KMS-11 (cell line): ENCODE measurements around the gene ACTL6B.

ENCODE experiments used
- H2AFZ ChIP-seq: fragments of 200-600 bp; sonication (generic); 2 replicates; pipeline ENCODE4 v1.6.1; 2016; ENCODE audit warnings: antibody characterized with exemption, mixed run types, low read depth
- H3K27ac ChIP-seq: fragments of 200-600 bp; sonication (generic); 2 replicates; pipeline ENCODE4 v1.6.1; 2016; ENCODE audit warnings: mild to moderate bottlenecking, mixed run types
- H3K27me3 ChIP-seq: fragments of 200-600 bp; sonication (generic); 2 replicates; pipeline ENCODE4 v1.6.1; 2017; ENCODE audit warnings: mild to moderate bottlenecking, low read depth, mixed run types, moderate library complexity; ENCODE audit not compliant: insufficient read depth
- H3K36me3 ChIP-seq: fragments of 200-600 bp; sonication (generic); 2 replicates; pipeline ENCODE4 v1.6.1; 2017; ENCODE audit warnings: mild to moderate bottlenecking, mixed run types; ENCODE audit not compliant: insufficient read depth
- H3K4me1 ChIP-seq: fragments of 200-600 bp; sonication (generic); 2 replicates; pipeline ENCODE4 v1.6.1; 2016; ENCODE audit warnings: mild to moderate bottlenecking, low read depth, mixed run types; ENCODE audit not compliant: poor library complexity, severe bottlenecking
- H3K4me2 ChIP-seq: fragments of 200-600 bp; sonication (generic); 2 replicates; pipeline ENCODE4 v1.7.0; 2016; ENCODE audit warnings: mild to moderate bottlenecking, mixed run types
- H3K4me3 ChIP-seq: fragments of 200-600 bp; sonication (generic); IDR thresholded peaks from 2 replicates; pipeline ENCODE4 v1.6.1; 2017; ENCODE audit warnings: low read depth, low read length, mixed read lengths; ENCODE audit not compliant: insufficient read depth
- H3K79me2 ChIP-seq: fragments of 200-600 bp; sonication (generic); 2 replicates; pipeline ENCODE4 v1.6.1; 2016; ENCODE audit warnings: low read depth, mixed run types; ENCODE audit not compliant: insufficient read depth
- H3K9ac ChIP-seq: fragments of 200-600 bp; sonication (generic); 2 replicates; pipeline ENCODE4 v1.6.1; 2016; ENCODE audit warnings: mild to moderate bottlenecking, mixed run types
- H4K20me1 ChIP-seq: fragments of 200-600 bp; sonication (generic); 2 replicates; pipeline ENCODE4 v1.6.1; 2016; ENCODE audit warnings: mild to moderate bottlenecking, mixed run types; ENCODE audit not compliant: insufficient read depth
- TF ChIP-seq, protein P1 (sequence below): fragments of 200-600 bp; sonication (generic); conservative IDR thresholded peaks from 2 replicates; pipeline ENCODE4 v1.6.1; 2017; ENCODE audit warnings: low read depth, mild to moderate bottlenecking, antibody characterized with exemption, low read length, moderate library complexity, mixed read lengths

The ACTL6B gene

GRCh38 chr7:100620239-100620638 is 36.0 kb downstream of the ACTL6B start:
- Histone ChIP-seq H2AFZ (no peak overlapping the region), H3K27ac (no peak overlapping the region), H4K20me1 (no peaks in the 10 kb centered on the region), H3K4me1 (no peaks in the 10 kb centered on the region), H3K27me3 (peaks cover 62% of the 10 kb centered on the region), H3K9ac (no peak overlapping the region), H3K4me2 (no peak overlapping the region), H3K4me3 (no peak overlapping the region), H3K36me3 (no peaks in the 10 kb centered on the region), H3K79me2 (no peaks in the 10 kb centered on the region)
- TF ChIP-seq, protein P1, sequence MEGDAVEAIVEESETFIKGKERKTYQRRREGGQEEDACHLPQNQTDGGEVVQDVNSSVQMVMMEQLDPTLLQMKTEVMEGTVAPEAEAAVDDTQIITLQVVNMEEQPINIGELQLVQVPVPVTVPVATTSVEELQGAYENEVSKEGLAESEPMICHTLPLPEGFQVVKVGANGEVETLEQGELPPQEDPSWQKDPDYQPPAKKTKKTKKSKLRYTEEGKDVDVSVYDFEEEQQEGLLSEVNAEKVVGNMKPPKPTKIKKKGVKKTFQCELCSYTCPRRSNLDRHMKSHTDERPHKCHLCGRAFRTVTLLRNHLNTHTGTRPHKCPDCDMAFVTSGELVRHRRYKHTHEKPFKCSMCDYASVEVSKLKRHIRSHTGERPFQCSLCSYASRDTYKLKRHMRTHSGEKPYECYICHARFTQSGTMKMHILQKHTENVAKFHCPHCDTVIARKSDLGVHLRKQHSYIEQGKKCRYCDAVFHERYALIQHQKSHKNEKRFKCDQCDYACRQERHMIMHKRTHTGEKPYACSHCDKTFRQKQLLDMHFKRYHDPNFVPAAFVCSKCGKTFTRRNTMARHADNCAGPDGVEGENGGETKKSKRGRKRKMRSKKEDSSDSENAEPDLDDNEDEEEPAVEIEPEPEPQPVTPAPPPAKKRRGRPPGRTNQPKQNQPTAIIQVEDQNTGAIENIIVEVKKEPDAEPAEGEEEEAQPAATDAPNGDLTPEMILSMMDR = no peak

DNA sequence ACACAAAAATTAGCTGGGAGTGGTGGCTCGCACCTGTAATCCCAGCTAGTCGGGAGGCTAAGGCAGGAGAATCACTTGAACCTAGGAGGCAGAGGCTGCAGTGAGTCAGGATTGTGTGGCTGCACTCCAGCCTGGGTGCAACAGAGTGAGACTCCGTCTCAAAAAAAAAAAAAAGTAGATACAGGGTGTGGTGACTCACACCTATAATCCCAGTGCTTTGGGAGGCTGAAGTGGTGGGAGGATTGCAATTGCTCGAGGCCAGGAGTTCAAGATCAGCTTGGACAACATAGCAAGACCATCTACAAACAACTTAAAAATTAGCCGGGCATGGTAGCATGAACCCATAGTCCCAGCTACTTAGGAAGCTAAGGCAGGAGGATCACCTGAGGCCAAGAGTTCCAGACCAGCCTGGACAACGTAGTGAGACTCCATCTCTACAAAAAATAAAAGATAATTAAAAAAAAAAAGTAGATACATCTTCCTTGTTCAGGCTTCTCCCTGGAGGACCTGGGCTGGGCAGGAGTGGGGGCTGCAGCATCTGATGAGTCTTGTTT is 41.9 kb downstream of the ACTL6B start:
- H3K27me3 ChIP-seq = peaks cover 19% of the 10 kb centered on the region
- no peak overlapping the region for H3K4me2 ChIP-seq
- no peak overlapping the region for H3K9ac ChIP-seq
- H3K36me3 ChIP-seq = no peaks in the 10 kb centered on the region
- no peak overlapping the region for H3K27ac ChIP-seq
- no peak overlapping the region for H2AFZ ChIP-seq
- no peak overlapping the region for H3K4me3 ChIP-seq
- H3K79me2 ChIP-seq = no peaks in the 10 kb centered on the region
- TF ChIP-seq, protein P1 = no peak
- peaks cover 5% of the 10 kb centered on the region for H3K4me1 ChIP-seq
- no peaks in the 10 kb centered on the region for H4K20me1 ChIP-seq

DNA sequence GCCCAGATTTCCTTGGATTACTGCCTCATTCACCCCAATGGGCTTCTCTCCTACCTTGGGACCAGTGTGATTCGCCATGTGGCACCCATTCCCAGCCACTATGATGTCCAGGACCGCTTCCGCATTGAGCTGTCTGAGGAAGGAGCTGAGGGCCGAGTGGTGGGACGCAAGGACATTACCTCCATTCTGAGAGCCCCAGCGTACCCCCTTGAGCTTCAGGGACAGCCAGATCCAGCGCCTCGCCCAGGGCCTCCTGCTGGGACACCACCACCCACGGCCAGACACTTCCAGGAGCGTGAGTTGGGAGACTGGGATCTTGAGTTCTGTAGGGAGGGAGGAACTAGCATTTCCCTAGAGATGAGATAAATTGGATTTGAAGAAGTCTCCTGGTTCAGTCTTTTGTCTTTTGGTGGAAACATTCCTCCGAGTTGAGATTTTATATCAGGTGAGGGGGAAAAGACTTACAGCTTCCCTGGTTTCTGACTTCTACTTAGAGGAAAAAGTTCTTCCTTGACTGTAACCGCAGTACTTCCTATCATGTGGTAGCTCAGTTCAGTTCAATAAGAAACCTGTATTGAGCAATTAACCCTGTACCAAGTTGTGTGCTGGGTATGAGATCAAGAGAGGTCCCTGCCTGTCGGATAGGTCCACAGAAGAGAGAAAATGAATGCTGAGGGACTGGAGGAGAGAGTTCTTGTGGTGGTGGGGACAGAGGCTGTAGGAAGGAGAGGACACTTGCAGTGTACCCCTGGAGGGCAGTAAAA is 42.7 kb downstream of the ACTL6B start:
- Histone ChIP-seq H3K27me3 (peaks cover 19% of the 10 kb centered on the region; the same call in 1 of the 2 replicates), H4K20me1 (no peaks in the 10 kb centered on the region), H3K4me3 (no peak overlapping the region), H3K79me2 (no peaks in the 10 kb centered on the region), H3K36me3 (no peaks in the 10 kb centered on the region), H3K4me1 (peaks cover 5% of the 10 kb centered on the region), H2AFZ (no peak overlapping the region), H3K9ac (no peak overlapping the region), H3K27ac (no peak overlapping the region), H3K4me2 (no peak overlapping the region; the same call in 1 of the 2 replicates)
- TF ChIP-seq, protein P1 = no peak

GRCh38 chr7:100612730-100613390 is 43.4 kb downstream of the ACTL6B start:
- no peaks in the 10 kb centered on the region for H4K20me1 ChIP-seq
- no peaks in the 10 kb centered on the region for H3K79me2 ChIP-seq
- peaks cover 5% of the 10 kb centered on the region for H3K4me1 ChIP-seq
- H3K4me3 ChIP-seq = no peak overlapping the region
- H3K27me3 ChIP-seq = peaks cover 26% of the 10 kb centered on the region; the same call in 1 of the 2 replicates
- peak overlapping the region; percentile 33; the same call in 1 of the 2 replicates for H3K9ac ChIP-seq
- H3K27ac ChIP-seq = no peak overlapping the region
- peak overlapping the region; percentile 95 for H2AFZ ChIP-seq
- no peaks in the 10 kb centered on the region for H3K36me3 ChIP-seq
- peak overlapping the region; percentile 99 for H3K4me2 ChIP-seq
- TF ChIP-seq, protein P1 = no peak
